MM.1S (cell line): ENCODE data around the gene TMEM59.

Experiments used
- EZH2 ChIP-seq: fragments of 300-600 bp; sonication (generic); optimal IDR thresholded peaks from 2 replicates; pipeline ENCODE3; 2017; ENCODE audit warnings: low read depth, mild to moderate bottlenecking, antibody characterized with exemption, low read length, mixed read lengths
- EZH2phosphoT487 ChIP-seq: fragments of 300-600 bp; sonication (generic); IDR thresholded peaks from 2 replicates; pipeline ENCODE4 v1.6.1; 2018; ENCODE audit warnings: antibody characterized with exemption, low read length
- TF ChIP-seq, protein P1 (sequence below): fragments of 300-600 bp; sonication (generic); IDR thresholded peaks from 2 replicates; pipeline ENCODE4 v1.5.1; 2016; ENCODE audit warnings: antibody characterized with exemption, low read length, mixed read lengths

- TF ChIP-seq, protein P1, sequence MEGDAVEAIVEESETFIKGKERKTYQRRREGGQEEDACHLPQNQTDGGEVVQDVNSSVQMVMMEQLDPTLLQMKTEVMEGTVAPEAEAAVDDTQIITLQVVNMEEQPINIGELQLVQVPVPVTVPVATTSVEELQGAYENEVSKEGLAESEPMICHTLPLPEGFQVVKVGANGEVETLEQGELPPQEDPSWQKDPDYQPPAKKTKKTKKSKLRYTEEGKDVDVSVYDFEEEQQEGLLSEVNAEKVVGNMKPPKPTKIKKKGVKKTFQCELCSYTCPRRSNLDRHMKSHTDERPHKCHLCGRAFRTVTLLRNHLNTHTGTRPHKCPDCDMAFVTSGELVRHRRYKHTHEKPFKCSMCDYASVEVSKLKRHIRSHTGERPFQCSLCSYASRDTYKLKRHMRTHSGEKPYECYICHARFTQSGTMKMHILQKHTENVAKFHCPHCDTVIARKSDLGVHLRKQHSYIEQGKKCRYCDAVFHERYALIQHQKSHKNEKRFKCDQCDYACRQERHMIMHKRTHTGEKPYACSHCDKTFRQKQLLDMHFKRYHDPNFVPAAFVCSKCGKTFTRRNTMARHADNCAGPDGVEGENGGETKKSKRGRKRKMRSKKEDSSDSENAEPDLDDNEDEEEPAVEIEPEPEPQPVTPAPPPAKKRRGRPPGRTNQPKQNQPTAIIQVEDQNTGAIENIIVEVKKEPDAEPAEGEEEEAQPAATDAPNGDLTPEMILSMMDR, result no peak
- TF ChIP-seq EZH2phosphoT487 (no peak), EZH2 (no peak)
Observed at GRCh38 chr1:54004481-54005049, 48.4 kb downstream of the TMEM59 start.
